ENCODE results near the gene FGF8. TPM values are rescaled to one million over a fixed set of nuclear protein-coding genes. Genes with fewer than 3 reads are reported as not detected.

FGF8 gene
- total and polyA plus RNA-seq, 2 of the 4 experiments (the other 2 are of a cell fraction) = 0.17 TPM; not detected in 1

- Histone ChIP-seq H3K79me1 (ENCODE audit: low read depth in 1 of 2, low read length in 2 of 2) (no peaks in the 10 kb centered on the region), H3K56ac (ENCODE audit: extremely low read depth, insufficient read depth, low read length) (no peak overlapping the region), H3K4me2 (ENCODE audit: low read depth, low read length) (no peak overlapping the region), H3K18ac (ENCODE audit: low read depth, low read length) (no peak overlapping the region), H2BK5ac (ENCODE audit: low read depth, low read length, poor library complexity, severe bottlenecking) (no peak overlapping the region), H4K8ac (ENCODE audit: low read depth in 2 of 2, low read length in 2 of 2) (no peak overlapping the region), H3K4me1 (ENCODE audit: control insufficient read depth, insufficient read depth, low read length) (no peaks in the 10 kb centered on the region), H3K27ac (ENCODE audit: insufficient read depth, low read length) (no peak overlapping the region), H2AK5ac (ENCODE audit: low read depth, low read length) (no peak overlapping the region), H2AFZ (replicated peaks; ENCODE audit: low read length, poor library complexity) (no peak overlapping the region), H3K27me3 (ENCODE audit: control insufficient read depth, insufficient read depth, low read length) (peaks cover 73% of the 10 kb centered on the region), H3K9ac (ENCODE audit: low read depth, low read length) (no peak overlapping the region), H4K91ac (ENCODE audit: insufficient read depth, low read depth, low read length) (no peak overlapping the region), H2AK9ac (replicated peaks; ENCODE audit: low read depth, low read length, poor library complexity) (no peak overlapping the region), H2BK20ac (ENCODE audit: low read depth, low read length) (no peak overlapping the region), H2BK15ac (ENCODE audit: low read depth, low read length) (no peak overlapping the region), H3K9me1 (ENCODE audit: insufficient read depth, low read length) (no peaks in the 10 kb centered on the region; the same call in 1 of the 2 replicates), H3K36me3 (ENCODE audit: control insufficient read depth, insufficient read depth, low read length) (no peaks in the 10 kb centered on the region), H3K4me3 (ENCODE audit: insufficient read depth, low read depth, low read length) (no peak overlapping the region), H3K23ac (ENCODE audit: low read depth, low read length) (no peak overlapping the region), H3K9me3 (ENCODE audit: control insufficient read depth, insufficient read depth, low read length) (no peaks in the 10 kb centered on the region), H4K20me1 (ENCODE audit: insufficient read depth, low read length) (no peaks in the 10 kb centered on the region), H4K5ac (ENCODE audit: low read depth, low read length) (no peak overlapping the region), H3K14ac (replicated peaks; ENCODE audit: low read depth, low read length) (no peak overlapping the region), H3K4ac (ENCODE audit: low read depth, low read length) (no peak overlapping the region), H2BK120ac (ENCODE audit: low read depth, low read length) (no peak overlapping the region)
- CTCF ChIA-PET = no interaction called here
- TF ChIP-seq POLR2A (IDR thresholded peaks at IDR 0.05; ENCODE audit: low read depth, low read length) (no peak), ELK1 (IDR thresholded peaks at IDR 0.05; ENCODE audit: borderline replicate concordance, low read depth, low read length) (no peak), NFE2L2 (IDR thresholded peaks at IDR 0.05; ENCODE audit: low read depth, low read length) (no peak)
- in situ Hi-C loops (cut with MboI; ENCODE audit: low sequenced_read_pairs) (no loop called here), intact Hi-C loops (cut with micrococcal nuclease) (no loop called here), dilution Hi-C loops (cut with HindIII; ENCODE audit: low sequenced_read_pairs, unreplicated experiment) (no loop called here)
- DNase-seq = no peak
- 14% methylated on average over 5 of the region's 12 CpGs; no CpG with 5 or more reads in 1 of the 2 experiments for WGBS, 2 experiments (ENCODE audit: extremely low coverage in 2 of 2, insufficient read length in 1 of 2)
- POLR2A ChIA-PET (ENCODE audit: unreplicated experiment) = no interaction called here
- BruUV-seq (replicated peaks) = no TSS peak
- no peak for ATAC-seq (ENCODE audit: low read depth)
Observed at GRCh38 chr10:101759309-101760247, 16.3 kb downstream of the FGF8 start.
